Placental epithelial cell (primary cell): ENCODE measurements around the gene LIF. TPM values are rescaled to one million over a fixed set of nuclear protein-coding genes. Genes with fewer than 3 reads are reported as not detected.

Experiments
- total RNA-seq: library from RNA; depleted of rRNA; stranded (reverse); fragments of >200 nt; gene quantifications from 2 replicates; pipeline ENCODE4 v1.2.3, GENCODE V29; 2012

The LIF gene
- 0.22 TPM in 1 of 2 replicates, not detected in the other for total RNA-seq

GRCh38 chr22:30245985-30246813, at the start of gene LIF:
TSS of gene LIF (minus strand) at chr22:30246759. CDS start at chr22:30246695, 64 bp downstream.

GRCh38 chr22:30289141-30289979, 42.8 kb upstream of the LIF start, which contains the start of gene CASTOR1:
TSS of gene CASTOR1 (minus strand) at chr22:30289505. CDS start at chr22:30289497, 8 bp downstream.

GRCh38 chr22:30266445-30267381, 20.2 kb upstream of the LIF start, which contains the start of gene OSM:
TSS of gene OSM (minus strand) at chr22:30266851. CDS start at chr22:30266799, 52 bp downstream.

Other genes starting within 250 kb of the LIF start
- 0.39 TPM in 1 of 2 replicates, not detected in the other for gene HORMAD2, start 166.3 kb downstream of the LIF start, total RNA-seq
- gene OSM, start 20.1 kb upstream of the LIF start, total RNA-seq: not detected in 2 replicates
- gene CASTOR1, start 42.7 kb upstream of the LIF start, total RNA-seq: 44.0 and 89.5 TPM in 2 replicates
- gene TBC1D10A, start 80.2 kb upstream of the LIF start, total RNA-seq: 66.3 and 83.1 TPM in 2 replicates
- gene SF3A1, start 110.1 kb upstream of the LIF start, total RNA-seq: 36.5 and 75.8 TPM in 2 replicates
- 3.5 and 8.0 TPM in 2 replicates for gene CCDC157, start 110.2 kb upstream of the LIF start, total RNA-seq
- gene RNF215, start 140.7 kb upstream of the LIF start, total RNA-seq: 21.6 and 23.4 TPM in 2 replicates
- gene SEC14L2, start 150.3 kb upstream of the LIF start, total RNA-seq: 34.9 and 36.1 TPM in 2 replicates
- 7.1 and 22.7 TPM in 2 replicates for gene MTFP1, start 179.0 kb upstream of the LIF start, total RNA-seq
- not detected in 2 replicates for gene SEC14L3, start 225.3 kb upstream of the LIF start, total RNA-seq